Thyroid gland (tissue), 4 donors: ENCODE measurements around the gene MAP3K8. TPM values are rescaled to one million over a fixed set of nuclear protein-coding genes. Genes with fewer than 3 reads are reported as not detected.

Experiments
- DNase-seq, 2 donors: peaks; one replicate each; pipeline ENCODE4 v3.0.0-alpha.2; 2019
- H3K27ac ChIP-seq, 3 donors: fragments of 200-600 bp; sonication (generic); 1 replicate in 2 of 3; 2 replicates in 1 of 3; pipeline ENCODE4 v1.5.1; 2016 to 2019; ENCODE audit warnings: mild to moderate bottlenecking in 1 of 3, moderate library complexity in 1 of 3
- H3K27me3 ChIP-seq: fragments of 200-600 bp; sonication (generic); one replicate; pipeline ENCODE4 v1.5.1; 2019
- H3K36me3 ChIP-seq, 2 donors: fragments of 200-600 bp; sonication (generic); one replicate each; pipeline ENCODE4 v1.5.1; 2016 to 2019
- H3K4me1 ChIP-seq, 2 donors: fragments of 200-600 bp; sonication (generic); one replicate each; pipeline ENCODE4 v1.5.1; 2017 to 2019
- H3K4me3 ChIP-seq, 3 donors: fragments of 200-600 bp; sonication (generic); replicated peaks in 1 of 3; 1 replicate in 2 of 3; 2 replicates in 1 of 3; pipeline ENCODE4 v1.5.1; 2016; ENCODE audit warnings: mild to moderate bottlenecking in 1 of 3
- H3K9me3 ChIP-seq: fragments of 200-600 bp; sonication (generic); one replicate; pipeline ENCODE4 v1.5.1; 2017
- CTCF ChIP-seq, 6 experiments: fragments of 200-600 bp in 3 of 6; fragments of 450-650 bp in 3 of 6; sonication (generic) in 3 of 6; IDR thresholded peaks; one replicate each; pipeline ENCODE4 v1.5.1; 2016 to 2019; ENCODE audit warnings: antibody characterized with exemption in 6 of 6, mild to moderate bottlenecking in 2 of 6, inconsistent platforms in 1 of 6, moderate library complexity in 1 of 6
- POLR2A ChIP-seq, 2 donors: fragments of 450-650 bp; IDR thresholded peaks; one replicate each; pipeline ENCODE4 v1.6.1; 2017; ENCODE audit warnings: antibody characterized with exemption in 2 of 2, mild to moderate bottlenecking in 2 of 2, moderate library complexity in 1 of 2
- WGBS, 2 donors: methylation state at CpG; one replicate each; pipeline ENCODE4 v1.1.5; 2017; 5-methylcytosine and 5-hydroxymethylcytosine counted together
- intact Hi-C: fragments of 100-400 bp; cut with DNase I; formaldehyde crosslinking; loops from one replicate; pipeline ENCODE4 v1.15.1; 2023
- total RNA-seq, 4 donors: library from RNA; depleted of rRNA; stranded (reverse); fragments of >200 nt; gene quantifications; one replicate each; pipeline ENCODE4 v1.2.3, GENCODE V29; 2016

The MAP3K8 gene
- total RNA-seq, 4 donors from 2014 or later, result 9.7 to 37.9 (median 22.7) TPM

- H3K27me3 ChIP-seq, result no peaks in the 10 kb centered on the region
- no peaks in the 10 kb centered on the region for H3K9me3 ChIP-seq
- H3K27ac ChIP-seq, result peak overlapping the region; percentile 21 to 100 (median 98)
- H3K4me3 ChIP-seq, result peak overlapping the region in 1 of 3 donors; percentile 91
- intact Hi-C loops, result no loop called here
- WGBS, 2 donors, result 9 to 16% methylated on average over 3 of the region's 3 CpGs
- H3K4me1 ChIP-seq, result peaks cover 38 to 49% of the 10 kb centered on the region in 2 donors
- peaks cover 3 to 8% of the 10 kb centered on the region in 2 donors for H3K36me3 ChIP-seq
- TF ChIP-seq POLR2A (IDR thresholded peaks at IDR 0.05), result no peak
- no peak for TF ChIP-seq CTCF (IDR thresholded peaks at IDR 0.05)
- DNase-seq, result no peak
These were observed 2.7 kb downstream of the MAP3K8 start for GRCh38 chr10:30436671-30437030.

DNA sequence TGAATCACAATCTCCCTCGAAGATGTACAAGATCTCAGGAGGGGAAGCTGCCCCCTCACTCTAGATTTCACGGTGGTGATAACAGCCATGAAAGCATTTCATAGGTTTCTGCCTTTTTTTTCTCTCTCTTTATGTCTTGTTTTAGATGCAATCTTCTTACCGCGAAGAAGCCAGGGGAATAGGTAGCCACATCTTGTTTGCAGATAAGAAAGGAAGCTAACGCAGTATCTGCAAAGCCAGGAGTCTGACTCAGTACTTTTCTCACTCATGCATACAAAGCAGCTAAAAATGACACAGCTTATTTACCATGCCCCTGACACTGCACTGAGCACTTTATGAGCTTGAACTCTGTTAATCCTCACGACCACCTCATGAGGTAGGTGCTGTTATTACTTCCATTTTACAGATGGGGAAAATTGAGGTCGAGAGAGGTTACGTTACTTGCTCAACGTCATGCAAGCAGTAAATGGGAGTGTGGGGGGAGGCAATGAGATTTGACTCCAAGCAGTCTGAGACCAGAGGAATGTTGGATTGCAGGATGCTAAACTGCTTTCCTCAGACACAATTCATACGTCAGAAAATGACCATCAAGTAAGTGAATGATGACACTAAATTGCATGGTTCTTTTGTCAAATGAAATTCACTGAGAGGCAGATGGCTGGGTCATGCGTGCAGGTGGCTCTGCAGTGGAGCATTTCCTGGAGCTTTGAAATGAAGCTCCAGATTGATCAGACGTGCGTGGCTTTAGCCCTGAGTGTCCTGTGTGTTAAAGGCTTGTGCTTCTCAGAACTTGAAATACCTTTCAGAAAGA, 3.3 kb downstream of the MAP3K8 start:
- Histone ChIP-seq H3K4me1 (peaks cover 38 to 51% of the 10 kb centered on the region in 2 donors), H3K36me3 (peaks cover 3 to 8% of the 10 kb centered on the region in 2 donors), H3K9me3 (no peaks in the 10 kb centered on the region), H3K27me3 (no peaks in the 10 kb centered on the region), H3K27ac (peak overlapping the region; percentile 21 to 100 (median 98)), H3K4me3 (peak overlapping the region in 1 of 3 donors; percentile 91)
- intact Hi-C loops, result no loop called here
- no peak for TF ChIP-seq POLR2A (IDR thresholded peaks at IDR 0.05)
- TF ChIP-seq CTCF (IDR thresholded peaks at IDR 0.05), result no peak
- WGBS, 2 donors, result 24 to 27% methylated on average over 13 of the region's 13 CpGs
- DNase-seq, result peak in 1 of 2 donors; percentile 20

- intact Hi-C loops, result no loop called here
- peak overlapping the region; percentile 4 to 100 (median 98) for H3K27ac ChIP-seq
- no peaks in the 10 kb centered on the region for H3K27me3 ChIP-seq
- TF ChIP-seq POLR2A (IDR thresholded peaks at IDR 0.05) (no peak), CTCF (IDR thresholded peaks at IDR 0.05) (no peak)
- peaks cover 38 to 46% of the 10 kb centered on the region in 2 donors for H3K4me1 ChIP-seq
- no peak overlapping the region for H3K4me3 ChIP-seq
- no peak for DNase-seq
- H3K36me3 ChIP-seq, result peaks cover 7 to 8% of the 10 kb centered on the region in 2 donors
- 17 to 24% methylated on average over 5 of the region's 5 CpGs for WGBS, 2 donors
- no peaks in the 10 kb centered on the region for H3K9me3 ChIP-seq
These were observed 4.3 kb downstream of the MAP3K8 start for GRCh38 chr10:30438021-30438850.

- intact Hi-C loops, result no loop called here
- no peaks in the 10 kb centered on the region for H3K27me3 ChIP-seq
- no peak for DNase-seq
- H3K9me3 ChIP-seq, result no peaks in the 10 kb centered on the region
- peaks cover 7 to 8% of the 10 kb centered on the region in 2 donors for H3K36me3 ChIP-seq
- WGBS, 2 donors, result 94 to 96% methylated on average over 3 of the region's 3 CpGs
- no peak for TF ChIP-seq CTCF (IDR thresholded peaks at IDR 0.05)
- no peak for TF ChIP-seq POLR2A (IDR thresholded peaks at IDR 0.05)
- H3K4me3 ChIP-seq, result no peak overlapping the region
- no peak overlapping the region for H3K27ac ChIP-seq
- peaks cover 38 to 50% of the 10 kb centered on the region in 2 donors for H3K4me1 ChIP-seq
These were observed 5.9 kb downstream of the MAP3K8 start for GRCh38 chr10:30439931-30440330.
